Frontal cortex (tissue), 4 donors: ENCODE measurements around the gene PRKAG2. TPM values are rescaled to one million over a fixed set of nuclear protein-coding genes. Genes with fewer than 3 reads are reported as not detected.
"Not testable (repeated sequence)": the region's sequence is repeated elsewhere in the genome, so short reads cannot be mapped to it uniquely, and the experiment has no call there.

ENCODE experiments used
- DNase-seq, 2 donors: peaks; one replicate each; pipeline ENCODE4 v3.0.0; 2012; ENCODE audit warnings: low spot score in 2 of 2
- FAIRE-seq: peaks from 2 replicates; lab custom pipeline; 2012; peaks lifted over from hg19 to GRCh38; lab: Jason Lieb, UNC
- total RNA-seq: library from RNA; depleted of rRNA; stranded (reverse); fragments of >200 nt; gene quantifications from one replicate; pipeline ENCODE4 v1.2.3, GENCODE V29; 2014
- donor health status: control.
- donor health status: control.
- donor health status: control.

Gene PRKAG2
- total RNA-seq: 29.8 TPM

DNA sequence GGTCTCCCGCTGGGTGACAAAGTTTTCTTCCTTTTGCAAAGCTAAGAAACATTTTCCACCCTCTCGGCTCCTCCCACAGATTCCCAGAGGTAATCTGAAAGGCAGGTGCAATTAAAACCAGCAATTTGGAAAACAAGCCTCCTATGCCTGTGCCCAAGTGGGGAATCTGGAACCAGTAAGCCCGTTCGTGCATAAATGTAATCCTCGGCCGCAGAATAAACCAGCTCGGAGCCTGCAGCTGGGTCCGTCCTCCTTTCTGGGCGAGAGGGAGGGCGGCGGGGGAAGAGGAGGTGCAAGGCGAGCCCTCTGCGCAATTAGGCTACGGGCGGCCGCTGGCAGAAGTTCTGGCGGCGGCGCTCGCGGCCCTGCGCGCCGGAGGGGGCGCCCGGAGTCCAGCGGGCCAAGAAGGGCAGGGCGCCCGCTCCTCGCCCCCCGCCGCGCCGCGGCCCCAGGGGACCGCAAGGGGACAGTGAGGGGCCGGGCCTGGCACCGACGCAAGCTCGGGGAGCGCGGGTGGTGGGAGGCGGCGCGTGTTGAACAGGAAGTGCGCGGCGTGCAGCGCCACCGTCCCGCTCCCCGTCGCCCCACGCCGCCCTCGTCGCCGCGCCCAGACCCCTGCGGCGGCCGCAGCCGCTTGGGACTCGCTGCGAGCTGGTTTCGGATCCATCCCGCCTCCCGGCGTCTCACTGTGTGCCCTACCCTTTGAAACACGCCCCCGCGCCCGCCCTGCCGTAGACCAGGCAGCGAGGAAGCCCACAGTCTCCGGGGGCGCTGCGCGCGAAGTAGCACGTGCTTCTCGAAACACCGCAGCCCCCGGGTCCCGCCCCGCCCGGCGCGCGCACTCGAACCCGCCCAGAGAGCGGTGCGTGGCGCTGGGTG is at the start of gene PRKAG2:
TSS of gene PRKAG2 (minus strand) at position 217 of the 879 bp plus-strand sequence. CDS start 495 bp downstream, outside the sequence.
- no peak for FAIRE-seq
- peak; percentile 63 to 65 for DNase-seq

GRCh38 chr7:151926336-151926712 is 49.4 kb upstream of the PRKAG2 start:
- DNase-seq (no peak), FAIRE-seq (no peak)

DNA sequence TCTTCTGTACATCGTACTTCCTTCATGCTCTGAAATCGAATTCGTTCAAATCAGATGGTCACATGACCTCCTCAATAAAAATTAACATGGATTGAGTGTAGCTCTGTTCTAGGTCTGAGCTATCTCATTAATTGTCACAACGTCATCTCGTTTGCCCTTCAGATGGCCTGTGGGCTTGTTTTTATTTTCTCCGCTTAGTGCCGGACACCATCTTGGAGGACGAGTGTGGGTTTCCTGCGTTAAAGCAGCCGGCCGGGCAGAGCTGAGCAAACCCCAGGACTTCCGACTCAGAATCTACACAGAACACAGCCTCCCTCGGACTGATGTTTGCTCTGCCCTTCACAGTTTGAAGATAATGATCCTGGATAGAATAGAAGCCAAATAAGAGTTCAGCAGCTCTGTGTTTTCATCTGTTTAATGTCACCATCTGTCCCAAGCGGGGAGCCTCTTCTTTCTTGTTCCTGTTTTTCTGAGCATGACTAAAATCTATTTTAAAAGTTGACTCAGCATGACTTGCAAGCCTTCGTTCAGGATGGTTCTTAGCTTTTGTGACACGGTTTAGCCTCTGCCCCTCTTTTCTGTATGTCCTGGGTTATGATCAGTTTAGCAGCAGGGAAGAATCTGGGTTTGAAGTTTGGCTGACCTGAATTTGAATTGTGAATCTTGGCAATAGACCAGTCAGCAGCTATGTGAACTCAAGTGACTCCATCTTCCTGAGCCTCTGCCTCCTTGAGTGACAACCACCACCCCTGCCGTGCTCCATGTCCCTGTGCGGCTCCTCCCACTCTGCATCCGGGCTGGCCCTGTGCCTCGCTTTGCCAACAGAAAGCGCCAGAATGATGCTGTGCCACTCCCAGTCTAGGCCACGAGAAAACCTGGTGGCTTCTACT is 48.8 kb upstream of the PRKAG2 start:
- FAIRE-seq: no peak

GRCh38 chr7:151924508-151924907 is 47.6 kb upstream of the PRKAG2 start:
- no peak for DNase-seq
- no peak for FAIRE-seq

More for the DNA sequence above, 48.8 kb upstream of the PRKAG2 start:
- DNase-seq: peak in 1 of 2 donors; percentile 55

GRCh38 chr7:151924001-151924400 is 47.1 kb upstream of the PRKAG2 start:
- DNase-seq (no peak), FAIRE-seq (no peak)

DNA sequence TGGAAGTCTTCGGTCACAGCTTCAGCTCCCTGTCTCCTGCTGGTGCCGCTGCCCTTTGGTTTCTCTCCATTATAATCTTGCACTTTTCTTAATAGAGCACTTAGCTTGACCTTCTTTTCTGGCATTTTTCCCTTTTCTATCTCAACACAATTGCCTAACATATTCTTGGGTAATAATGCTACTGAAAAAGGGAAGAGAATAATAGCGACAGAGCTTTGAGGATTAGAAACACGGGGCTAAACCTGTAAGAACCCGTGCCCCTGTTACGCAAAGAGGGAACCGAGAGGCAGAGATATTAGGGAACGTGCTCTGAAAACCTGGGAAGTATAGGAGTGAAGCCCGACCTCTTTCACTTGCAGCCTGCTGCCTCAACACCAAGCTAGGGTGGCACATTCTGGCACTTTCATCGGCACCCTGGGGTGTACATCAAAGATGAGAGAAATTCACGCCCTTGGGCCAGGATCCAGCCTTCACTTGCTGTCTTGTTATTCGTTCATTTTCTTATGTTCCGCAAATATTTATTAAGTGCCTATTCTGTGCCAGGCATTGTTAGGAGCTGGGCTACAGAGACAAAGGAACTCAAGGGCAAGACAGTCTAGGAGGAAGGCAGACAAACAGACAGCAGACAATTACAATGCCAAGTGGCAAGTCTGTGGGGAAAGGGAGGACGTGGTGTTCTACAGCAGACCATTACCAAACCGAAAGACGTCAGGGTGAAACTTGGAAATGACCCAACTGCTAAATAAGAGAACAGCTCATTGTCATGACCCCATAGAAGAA is 46.4 kb upstream of the PRKAG2 start:
- no peak for FAIRE-seq
- no peak for DNase-seq

DNA sequence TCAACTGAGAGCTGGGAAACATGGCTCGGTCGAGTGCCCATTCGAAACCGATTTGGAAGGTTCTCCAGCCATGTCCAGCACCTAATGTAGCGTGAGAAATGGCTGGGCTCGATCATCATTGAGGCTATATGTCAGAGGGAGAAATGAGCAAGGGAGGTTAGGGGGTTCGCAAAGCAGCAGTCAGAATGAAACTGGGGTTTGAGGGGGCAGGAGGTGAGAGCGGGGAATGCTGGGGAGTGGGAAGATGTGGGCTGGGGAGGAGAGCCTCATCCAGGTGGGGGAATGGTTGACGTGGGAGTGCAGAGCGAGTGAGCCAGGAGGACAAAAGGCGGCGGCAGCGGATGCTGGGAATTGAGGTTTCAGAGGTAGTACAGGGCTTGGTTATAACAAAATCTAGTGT is 44.5 kb upstream of the PRKAG2 start:
- FAIRE-seq: no peak
- DNase-seq: no peak

GRCh38 chr7:151920488-151920887 is 43.6 kb upstream of the PRKAG2 start:
- FAIRE-seq (no peak), DNase-seq (no peak)

DNA sequence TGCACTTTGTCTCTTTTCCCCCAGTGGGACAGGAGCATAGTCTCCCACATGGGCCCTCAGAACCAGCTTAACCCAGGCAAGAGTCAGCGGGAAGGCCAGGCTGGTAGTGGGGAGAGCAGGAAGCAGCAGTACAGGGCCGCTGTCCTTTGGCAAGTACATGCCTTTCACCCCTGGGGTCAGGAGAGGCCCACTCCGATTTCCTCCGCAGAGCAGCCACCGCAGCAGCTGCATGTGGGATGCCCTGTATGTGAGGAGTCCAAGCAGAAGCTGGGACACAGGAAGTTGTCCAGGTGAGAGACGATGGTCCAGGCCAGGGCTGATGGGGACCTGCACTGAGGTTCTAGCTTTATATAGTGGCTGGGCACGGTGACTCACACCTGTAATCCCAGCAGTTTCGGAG is 42.7 kb upstream of the PRKAG2 start:
- DNase-seq (no peak), FAIRE-seq (no peak)

GRCh38 chr7:151918510-151918843 is 41.6 kb upstream of the PRKAG2 start:
- FAIRE-seq (no peak), DNase-seq (no peak)

- FAIRE-seq: no peak
- no peak for DNase-seq
Measured at GRCh38 chr7:151917791-151918509, 41.0 kb upstream of the PRKAG2 start.

DNA sequence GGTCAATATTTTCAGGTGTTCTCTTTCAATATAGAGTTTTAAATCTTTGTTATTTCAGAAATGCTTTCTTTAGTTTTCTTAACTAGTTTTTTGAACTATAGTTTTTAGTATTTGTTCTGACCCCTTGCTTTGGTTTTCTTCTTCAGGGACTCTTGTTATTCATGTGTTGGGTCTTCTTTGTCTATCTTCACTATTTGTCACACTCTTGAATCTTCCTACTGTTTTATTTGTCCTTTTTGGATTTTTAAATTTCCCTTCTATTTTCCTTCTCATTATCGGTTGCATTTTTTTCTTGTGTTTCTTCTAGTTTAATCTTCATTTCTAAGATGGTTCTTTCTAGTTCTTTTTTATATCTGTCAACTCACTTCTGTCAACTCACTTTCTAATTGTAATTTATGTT is 37.1 kb upstream of the PRKAG2 start:
- DNase-seq (no peak), FAIRE-seq (no peak)

- not testable (repeated sequence) for DNase-seq, FAIRE-seq
Measured at GRCh38 chr7:151910655-151911054, 33.7 kb upstream of the PRKAG2 start.

DNA sequence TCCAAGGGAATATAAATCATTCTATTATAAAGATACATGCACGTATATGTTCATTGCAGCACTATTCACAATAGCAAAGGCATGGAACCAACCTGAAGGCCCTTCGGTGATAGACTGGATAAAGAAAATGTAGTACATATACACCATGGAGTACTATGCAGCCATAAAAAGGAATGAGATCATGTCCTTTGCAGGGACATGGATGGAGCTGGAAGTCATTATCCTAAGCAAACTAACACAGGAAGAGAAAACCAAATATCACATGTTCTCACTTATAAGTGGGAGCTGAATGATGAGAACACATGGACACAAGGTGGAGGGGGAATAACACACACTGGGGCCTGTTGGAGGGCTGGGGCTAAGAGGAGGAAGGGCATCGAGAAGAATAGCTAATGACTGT is 30.2 kb upstream of the PRKAG2 start:
- not testable (repeated sequence) for FAIRE-seq, DNase-seq

DNA sequence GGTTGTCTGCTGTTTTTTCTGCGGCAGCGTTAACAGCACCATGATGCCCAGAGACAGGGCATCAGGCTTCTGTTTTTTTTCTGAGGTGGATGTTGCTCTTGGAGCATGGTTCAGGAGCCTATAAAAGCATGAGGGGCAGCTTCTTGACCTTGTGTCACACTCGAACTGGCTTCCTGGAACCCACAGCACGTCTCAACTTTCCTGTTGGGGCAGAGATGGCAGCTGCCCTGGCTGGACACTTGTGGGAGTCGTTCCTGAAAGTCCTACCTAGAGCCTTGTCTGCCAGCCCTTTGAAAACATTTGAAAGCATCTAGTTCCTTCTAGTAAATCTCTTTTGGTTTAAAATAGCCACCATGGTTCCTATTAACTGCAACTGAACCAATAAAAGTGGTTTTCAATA is 28.9 kb upstream of the PRKAG2 start:
- no peak for FAIRE-seq
- no peak for DNase-seq

DNA sequence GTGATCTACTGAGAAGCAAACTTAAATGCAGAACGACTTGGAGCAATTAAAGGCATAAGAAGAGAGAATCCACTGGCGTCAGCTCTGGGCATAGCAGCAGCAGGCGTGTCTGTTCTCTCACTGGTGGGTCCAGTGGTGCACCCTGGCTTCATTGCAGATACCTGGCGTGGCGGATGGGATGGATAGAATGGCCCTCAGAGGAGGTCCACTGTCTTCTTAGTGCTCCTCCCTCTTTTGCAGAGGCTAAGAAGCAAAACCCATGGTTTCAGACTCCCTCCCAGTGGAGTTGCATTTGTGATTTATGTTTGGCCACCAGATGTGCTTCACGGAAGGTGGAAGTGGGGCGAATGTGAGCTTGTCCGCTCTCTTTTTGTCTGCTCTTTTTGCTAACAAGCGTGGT is 28.4 kb upstream of the PRKAG2 start:
- FAIRE-seq (no peak), DNase-seq (no peak)

DNA sequence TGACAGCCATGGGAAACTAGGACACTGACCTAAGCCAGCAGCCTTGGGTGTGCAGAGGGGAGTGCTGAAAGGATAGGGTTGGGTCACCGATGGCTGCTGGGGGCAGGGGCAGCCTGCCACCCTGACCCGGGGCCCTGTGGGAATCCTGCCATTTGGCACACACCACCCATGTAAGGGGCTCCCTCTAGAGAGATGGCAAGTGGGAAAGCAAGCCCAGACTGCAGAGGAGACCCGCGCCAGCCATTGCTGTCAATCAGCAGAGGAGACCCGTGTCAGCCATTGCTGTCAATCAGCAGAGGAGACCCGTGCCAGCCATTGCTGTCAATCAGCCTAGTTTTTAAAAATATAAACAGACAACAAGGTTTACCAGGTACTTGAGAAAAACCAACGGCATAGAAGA is 27.4 kb upstream of the PRKAG2 start:
- DNase-seq (no peak), FAIRE-seq (no peak)

DNA sequence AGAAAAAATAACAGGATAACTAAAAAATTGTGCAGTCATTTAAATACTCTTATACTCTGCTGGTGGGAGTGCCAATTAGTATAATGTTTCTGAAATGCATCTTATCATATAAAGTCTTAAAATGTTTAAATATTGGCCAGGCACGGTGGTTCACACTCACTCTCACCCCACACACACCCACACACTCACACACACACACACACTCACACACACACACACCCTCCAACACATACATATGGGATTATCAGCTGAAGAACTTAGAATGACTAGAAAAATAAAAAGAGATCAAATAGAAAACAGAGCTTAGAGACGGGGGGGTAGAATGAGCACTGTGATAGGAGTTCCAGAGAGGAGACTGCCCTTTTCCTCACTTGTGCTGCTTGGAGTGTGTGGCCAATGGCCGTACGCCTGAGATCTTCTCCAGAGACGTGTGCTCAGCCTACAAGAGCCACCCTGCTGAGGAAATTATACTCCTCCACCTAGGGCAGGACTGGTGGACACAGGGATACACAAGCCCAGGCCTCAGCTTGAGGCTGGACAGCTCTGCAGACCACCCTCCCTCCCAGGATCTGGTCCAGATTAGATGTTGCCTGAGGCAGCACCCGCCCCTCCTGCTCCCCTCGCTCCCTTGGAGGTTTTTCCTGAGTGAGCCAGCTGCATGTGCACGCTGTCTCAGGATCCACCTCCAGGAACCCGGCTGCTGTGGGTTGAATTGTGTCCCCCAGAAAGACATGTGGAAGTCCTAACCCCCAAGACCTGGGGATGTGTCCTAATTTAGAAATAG is 26.5 kb upstream of the PRKAG2 start:
- FAIRE-seq: no peak
- DNase-seq: no peak

- DNase-seq (no peak), FAIRE-seq (no peak)
Measured at GRCh38 chr7:151902311-151902710, 25.4 kb upstream of the PRKAG2 start.
